Osteoblast (primary cell): ENCODE data around the gene PDLIM7. TPM values are rescaled to one million over a fixed set of nuclear protein-coding genes. Genes with fewer than 3 reads are reported as not detected.

Experiments used
- DNase-seq: peaks from one replicate; pipeline ENCODE4 v3.0.0; 2011; ENCODE audit warnings: low spot score, mixed read lengths; ENCODE audit not compliant: insufficient read length; ENCODE audit errors: missing footprints
- H2AFZ ChIP-seq: 2 replicates; pipeline ENCODE4 v1.6.0; 2011; ENCODE audit warnings: mild to moderate bottlenecking, low read length
- H3K27ac ChIP-seq: 2 replicates; pipeline ENCODE4 v1.5.1; 2011; ENCODE audit warnings: mild to moderate bottlenecking, low read depth, low read length, moderate library complexity
- H3K27me3 ChIP-seq: 2 replicates; pipeline ENCODE4 v1.6.0; 2012; ENCODE audit warnings: mild to moderate bottlenecking, control low read depth, inconsistent platforms, low read length, moderate library complexity; ENCODE audit not compliant: insufficient read depth
- H3K36me3 ChIP-seq: 2 replicates; pipeline ENCODE4 v1.5.1; 2011; ENCODE audit warnings: mild to moderate bottlenecking, low read length, control low read depth, moderate library complexity; ENCODE audit not compliant: insufficient read depth
- H3K4me1 ChIP-seq: 2 replicates; pipeline ENCODE4 v1.5.1; 2011; ENCODE audit warnings: mild to moderate bottlenecking, low read length, control low read depth, moderate library complexity; ENCODE audit not compliant: insufficient read depth
- H3K4me2 ChIP-seq: 2 replicates; pipeline ENCODE4 v1.6.0; 2011; ENCODE audit warnings: mild to moderate bottlenecking, low read length; ENCODE audit not compliant: insufficient read depth
- H3K4me3 ChIP-seq: fragments of 200-600 bp; sonication (generic); 3 replicates; pipeline ENCODE4 v1.5.1; 2012; ENCODE audit warnings: mild to moderate bottlenecking, low read length, inconsistent platforms; ENCODE audit not compliant: insufficient read depth
- H3K79me2 ChIP-seq: 2 replicates; pipeline ENCODE4 v1.6.0; 2012; ENCODE audit warnings: mild to moderate bottlenecking, low read length, control low read depth, inconsistent platforms; ENCODE audit not compliant: insufficient read depth
- H3K9me3 ChIP-seq: 2 replicates; pipeline ENCODE4 v1.5.1; 2011; ENCODE audit warnings: low read depth, low read length, control low read depth
- H4K20me1 ChIP-seq: 2 replicates; pipeline ENCODE4 v1.6.0; 2012; ENCODE audit warnings: mild to moderate bottlenecking, low read length, control low read depth; ENCODE audit not compliant: insufficient read depth
- CTCF ChIP-seq: IDR thresholded peaks from 2 replicates; pipeline ENCODE4 v1.5.1; 2011; ENCODE audit warnings: mild to moderate bottlenecking, low read depth, low read length, moderate library complexity; ENCODE audit errors: extremely low read depth
- total RNA-seq: library from RNA; depleted of rRNA; stranded (reverse); fragments of >200 nt; gene quantifications from 2 replicates; pipeline ENCODE4 v1.2.3, GENCODE V29; 2012

The PDLIM7 gene
- total RNA-seq = 157 and 159 TPM in 2 replicates

GRCh38 chr5:177497292-177498012, at the start of gene PDLIM7:
Gene PDLIM7 (minus strand): TSS chr5:177497604. CDS start chr5:177496512, 1,092 bp downstream.
- Histone ChIP-seq H2AFZ (peak within 1 kb of the TSS; percentile 42), H3K27me3 (no peaks in the 10 kb centered on the region), H3K79me2 (peaks cover 39% of the 10 kb centered on the region), H3K4me3 (peak within 1 kb of the TSS; percentile 91), H3K9me3 (no peaks in the 10 kb centered on the region), H4K20me1 (peaks cover 39% of the 10 kb centered on the region), H3K27ac (peak within 1 kb of the TSS; percentile 78), H3K36me3 (peaks cover 29% of the 10 kb centered on the region), H3K4me2 (peak within 1 kb of the TSS; percentile 91), H3K4me1 (peaks cover 53% of the 10 kb centered on the region)
- TF ChIP-seq CTCF = no peak
- peak; percentile 100 for DNase-seq

- H3K4me3 ChIP-seq = peak overlapping the region; percentile 41
- H3K9me3 ChIP-seq = no peaks in the 10 kb centered on the region
- peak overlapping the region; percentile 63 for H3K4me2 ChIP-seq
- no peaks in the 10 kb centered on the region for H3K27me3 ChIP-seq
- no peak overlapping the region for H2AFZ ChIP-seq
- peaks cover 69% of the 10 kb centered on the region for H3K79me2 ChIP-seq
- peaks cover 42% of the 10 kb centered on the region for H3K4me1 ChIP-seq
- peak overlapping the region; percentile 97 for H3K27ac ChIP-seq
- DNase-seq = peak; percentile 88
- H3K36me3 ChIP-seq = peaks cover 11% of the 10 kb centered on the region
- peak; percentile 15 for TF ChIP-seq CTCF
- H4K20me1 ChIP-seq = peaks cover 40% of the 10 kb centered on the region
Observed at GRCh38 chr5:177546258-177546741, 48.9 kb upstream of the PDLIM7 start.

GRCh38 chr5:177545487-177546257, 48.3 kb upstream of the PDLIM7 start:
- DNase-seq = peak; percentile 90
- H2AFZ ChIP-seq = no peak overlapping the region
- H3K27ac ChIP-seq = peak overlapping the region; percentile 97
- H3K4me2 ChIP-seq = peak overlapping the region; percentile 63
- no peaks in the 10 kb centered on the region for H3K27me3 ChIP-seq
- H3K36me3 ChIP-seq = peaks cover 10% of the 10 kb centered on the region
- peak overlapping the region; percentile 41 for H3K4me3 ChIP-seq
- peaks cover 69% of the 10 kb centered on the region for H3K79me2 ChIP-seq
- peaks cover 40% of the 10 kb centered on the region for H3K4me1 ChIP-seq
- peaks cover 34% of the 10 kb centered on the region for H4K20me1 ChIP-seq
- H3K9me3 ChIP-seq = no peaks in the 10 kb centered on the region
- no peak for TF ChIP-seq CTCF
